ENCODE data around the gene HRH1. TPM values are rescaled to one million over a fixed set of nuclear protein-coding genes. Genes with fewer than 3 reads are reported as not detected.

HRH1 gene
- polyA plus RNA-seq, 3 donors, result 0.08 to 0.24 TPM; not detected in 1

- Histone ChIP-seq H4K20me1 (ENCODE audit: insufficient read depth, low read length) (peaks cover 38% of the 10 kb centered on the region), H3K27ac (ENCODE audit: low read depth in 1 of 2, low read length in 2 of 2) (peak overlapping the region in 1 of 2 donors; percentile 100), H2AFZ (ENCODE audit: insufficient read depth, low read depth, low read length, poor library complexity, severe bottlenecking) (no peak overlapping the region), H3K4me1 (ENCODE audit: control insufficient read depth in 1 of 2, insufficient read depth in 2 of 2, low read length in 2 of 2) (peaks cover 74 to 90% of the 10 kb centered on the region in 2 donors), H3K9ac (ENCODE audit: insufficient read depth, low read length, poor library complexity, severe bottlenecking) (no peak overlapping the region), H3K27me3 (ENCODE audit: control insufficient read depth in 2 of 2, insufficient read depth in 2 of 2, low read length in 2 of 2) (no peaks in the 10 kb centered on the region), H3K9me3 (replicated peaks in 1 of 2; ENCODE audit: control insufficient read depth in 1 of 2, insufficient read depth in 1 of 2, low read length in 2 of 2) (no peaks in the 10 kb centered on the region), H3K36me3 (replicated peaks in 1 of 2; ENCODE audit: control insufficient read depth in 1 of 2, insufficient read depth in 2 of 2, low read length in 2 of 2) (peaks cover 10 to 36% of the 10 kb centered on the region in 2 donors), H3K4me3 (replicated peaks in 1 of 3; ENCODE audit: low read depth in 2 of 3, low read length in 3 of 3) (no peak overlapping the region), H3K4me2 (replicated peaks; ENCODE audit: extremely low read depth, low read length, poor library complexity, severe bottlenecking) (no peak overlapping the region), H3K79me2 (ENCODE audit: insufficient read depth, low read length) (peaks cover 100% of the 10 kb centered on the region)
- peaks cover 48 to 69% of the 10 kb centered on the region in 2 donors for H3K36me3 Mint-ChIP-seq
- peaks cover 68% of the 10 kb centered on the region for H3K4me1 Mint-ChIP-seq
- WGBS (ENCODE audit: insufficient coverage), result 93% methylated on average over 2 of the region's 2 CpGs
- intact Hi-C loops (cut with micrococcal nuclease), result no loop called here
- peaks cover 0 to 5% (median 0%) of the 10 kb centered on the region in 3 donors for H3K27me3 Mint-ChIP-seq (ENCODE audit: low read depth in 3 of 3)
- H3K9me3 Mint-ChIP-seq, result peaks cover 0 to 11% (median 4%) of the 10 kb centered on the region in 7 donors
- TF ChIP-seq, protein P1, sequence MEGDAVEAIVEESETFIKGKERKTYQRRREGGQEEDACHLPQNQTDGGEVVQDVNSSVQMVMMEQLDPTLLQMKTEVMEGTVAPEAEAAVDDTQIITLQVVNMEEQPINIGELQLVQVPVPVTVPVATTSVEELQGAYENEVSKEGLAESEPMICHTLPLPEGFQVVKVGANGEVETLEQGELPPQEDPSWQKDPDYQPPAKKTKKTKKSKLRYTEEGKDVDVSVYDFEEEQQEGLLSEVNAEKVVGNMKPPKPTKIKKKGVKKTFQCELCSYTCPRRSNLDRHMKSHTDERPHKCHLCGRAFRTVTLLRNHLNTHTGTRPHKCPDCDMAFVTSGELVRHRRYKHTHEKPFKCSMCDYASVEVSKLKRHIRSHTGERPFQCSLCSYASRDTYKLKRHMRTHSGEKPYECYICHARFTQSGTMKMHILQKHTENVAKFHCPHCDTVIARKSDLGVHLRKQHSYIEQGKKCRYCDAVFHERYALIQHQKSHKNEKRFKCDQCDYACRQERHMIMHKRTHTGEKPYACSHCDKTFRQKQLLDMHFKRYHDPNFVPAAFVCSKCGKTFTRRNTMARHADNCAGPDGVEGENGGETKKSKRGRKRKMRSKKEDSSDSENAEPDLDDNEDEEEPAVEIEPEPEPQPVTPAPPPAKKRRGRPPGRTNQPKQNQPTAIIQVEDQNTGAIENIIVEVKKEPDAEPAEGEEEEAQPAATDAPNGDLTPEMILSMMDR (IDR thresholded peaks at IDR 0.05), result no peak
- peak overlapping the region; percentile 67 to 99 (median 98) for H3K27ac Mint-ChIP-seq
- DNase-seq, result peak in 1 of 3 donors; percentile 40
- peak overlapping the region in 1 of 2 donors; percentile 8 for H3K4me3 Mint-ChIP-seq
Measured at GRCh38 chr3:11276901-11277300, 122.6 kb downstream of the HRH1 start.

DNA sequence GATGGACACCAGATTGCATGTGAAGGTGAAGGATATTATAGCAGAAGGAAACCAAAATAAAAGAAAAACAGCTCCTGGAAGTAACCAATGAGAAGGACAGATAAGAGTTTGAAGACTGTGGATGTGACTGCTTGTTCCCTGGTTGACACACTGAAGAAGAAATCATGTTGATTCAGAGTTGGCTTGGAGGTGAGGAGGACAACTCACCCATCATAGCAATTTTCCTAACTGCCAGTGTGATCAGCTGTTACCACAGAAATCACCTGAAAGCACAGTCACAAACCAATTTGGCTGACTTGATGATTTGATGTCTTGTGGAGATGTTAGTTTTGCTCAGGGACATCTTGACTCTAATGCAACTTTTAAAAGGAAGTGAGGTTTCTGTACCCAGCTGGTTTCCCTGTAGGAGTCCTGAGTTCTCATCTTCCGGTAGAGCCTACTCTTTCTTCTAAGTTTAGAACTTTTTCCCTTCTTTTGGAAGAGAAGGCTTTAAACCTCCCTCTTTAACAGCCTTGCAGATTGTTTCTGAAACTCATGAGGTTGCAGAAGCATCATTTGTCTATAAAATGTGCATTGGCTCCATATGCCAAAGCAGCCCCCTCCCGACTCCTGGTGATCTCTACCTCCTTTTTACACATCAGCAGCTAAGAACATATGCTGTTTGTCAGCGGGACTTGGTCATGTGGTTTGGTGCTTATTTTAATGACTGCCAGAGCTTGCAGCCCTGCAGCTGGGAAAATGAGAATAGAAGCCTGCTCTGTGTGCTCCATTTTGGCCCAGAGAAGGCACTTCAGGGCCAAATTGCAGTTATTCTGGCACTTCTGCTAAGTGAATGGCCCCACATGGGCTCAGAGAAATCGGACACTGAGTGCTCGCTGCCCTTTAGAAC is 128.2 kb downstream of the HRH1 start:
- Mint-ChIP-seq H3K27me3 (ENCODE audit: low read depth in 3 of 3) (no peaks in the 10 kb centered on the region), H3K36me3 (peaks cover 62 to 91% of the 10 kb centered on the region in 2 donors), H3K9me3 (peaks cover 0 to 2% (median 0%) of the 10 kb centered on the region in 7 donors), H3K4me3 (peak overlapping the region; percentile 7 to 60), H3K4me1 (peaks cover 62% of the 10 kb centered on the region), H3K27ac (peak overlapping the region; percentile 90 to 97 (median 94))
- H4K20me1 ChIP-seq (ENCODE audit: insufficient read depth, low read length), result peaks cover 22% of the 10 kb centered on the region
- H3K27me3 ChIP-seq (ENCODE audit: control insufficient read depth in 2 of 2, insufficient read depth in 2 of 2, low read length in 2 of 2), result no peaks in the 10 kb centered on the region
- H3K4me2 ChIP-seq (replicated peaks; ENCODE audit: extremely low read depth, low read length, poor library complexity, severe bottlenecking), result peak overlapping the region; percentile 40
- DNase-seq, result peak in 2 of 3 donors; percentile 40 to 62
- peaks cover 7 to 68% of the 10 kb centered on the region in 2 donors for H3K36me3 ChIP-seq (replicated peaks in 1 of 2; ENCODE audit: control insufficient read depth in 1 of 2, insufficient read depth in 2 of 2, low read length in 2 of 2)
- no peak overlapping the region for H2AFZ ChIP-seq (ENCODE audit: insufficient read depth, low read depth, low read length, poor library complexity, severe bottlenecking)
- intact Hi-C loops (cut with micrococcal nuclease), result no loop called here
- H3K79me2 ChIP-seq (ENCODE audit: insufficient read depth, low read length), result peaks cover 99% of the 10 kb centered on the region
- peaks cover 74 to 88% of the 10 kb centered on the region in 2 donors for H3K4me1 ChIP-seq (ENCODE audit: control insufficient read depth in 1 of 2, insufficient read depth in 2 of 2, low read length in 2 of 2)
- H3K9ac ChIP-seq (ENCODE audit: insufficient read depth, low read length, poor library complexity, severe bottlenecking), result peak overlapping the region; percentile 25
- peak overlapping the region; percentile 70 to 81 for H3K27ac ChIP-seq (ENCODE audit: low read depth in 1 of 2, low read length in 2 of 2)
- 84% methylated on average over 3 of the region's 5 CpGs for WGBS (ENCODE audit: insufficient coverage)
- TF ChIP-seq, protein P1 (IDR thresholded peaks at IDR 0.05), result no peak
- H3K9me3 ChIP-seq (replicated peaks in 1 of 2; ENCODE audit: control insufficient read depth in 1 of 2, insufficient read depth in 1 of 2, low read length in 2 of 2), result no peaks in the 10 kb centered on the region
- peak overlapping the region in 1 of 3 experiments; percentile 29 for H3K4me3 ChIP-seq (replicated peaks in 1 of 3; ENCODE audit: low read depth in 2 of 3, low read length in 3 of 3)

Data from CD14-positive monocyte (primary cell).